Iris pigment epithelial cell (primary cell): ENCODE results near the gene CFAP99.

Experiments used
- DNase-seq: peaks from one replicate; pipeline ENCODE4 v3.0.0-alpha.2; 2011; ENCODE audit warnings: low read depth

Gene CFAP99

DNA sequence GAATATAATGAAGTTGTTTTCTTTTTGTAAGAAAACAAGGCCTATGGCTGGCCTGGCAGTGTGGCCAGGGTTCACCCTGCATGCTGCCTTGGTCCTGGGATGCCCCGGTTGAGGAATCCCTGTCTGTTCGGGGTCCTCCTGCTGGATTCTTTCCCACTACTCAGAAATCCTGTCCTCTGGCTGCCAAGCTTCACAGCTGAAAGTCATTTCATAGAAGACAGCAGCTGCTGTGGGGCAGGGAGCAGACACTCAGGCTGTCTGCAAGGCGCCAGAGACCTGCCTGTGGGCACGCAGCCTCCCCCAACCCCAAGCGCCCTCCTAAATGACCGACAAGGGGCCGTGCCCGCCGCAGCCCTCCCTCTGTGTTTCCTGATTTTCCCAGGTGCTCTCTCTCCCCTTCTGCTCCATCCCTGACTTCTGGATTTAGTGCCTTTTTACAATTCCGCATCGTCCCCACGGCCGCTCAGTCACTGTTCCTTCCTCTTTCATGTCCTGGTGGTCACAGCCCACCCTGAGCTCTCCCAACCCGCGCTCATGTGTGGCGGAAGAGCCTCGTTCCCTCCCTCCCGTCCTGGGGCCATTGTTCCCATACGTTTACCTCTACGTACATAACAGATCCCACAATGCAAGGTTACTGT, 27.9 kb upstream of the CFAP99 start:
- no peak for DNase-seq

DNA sequence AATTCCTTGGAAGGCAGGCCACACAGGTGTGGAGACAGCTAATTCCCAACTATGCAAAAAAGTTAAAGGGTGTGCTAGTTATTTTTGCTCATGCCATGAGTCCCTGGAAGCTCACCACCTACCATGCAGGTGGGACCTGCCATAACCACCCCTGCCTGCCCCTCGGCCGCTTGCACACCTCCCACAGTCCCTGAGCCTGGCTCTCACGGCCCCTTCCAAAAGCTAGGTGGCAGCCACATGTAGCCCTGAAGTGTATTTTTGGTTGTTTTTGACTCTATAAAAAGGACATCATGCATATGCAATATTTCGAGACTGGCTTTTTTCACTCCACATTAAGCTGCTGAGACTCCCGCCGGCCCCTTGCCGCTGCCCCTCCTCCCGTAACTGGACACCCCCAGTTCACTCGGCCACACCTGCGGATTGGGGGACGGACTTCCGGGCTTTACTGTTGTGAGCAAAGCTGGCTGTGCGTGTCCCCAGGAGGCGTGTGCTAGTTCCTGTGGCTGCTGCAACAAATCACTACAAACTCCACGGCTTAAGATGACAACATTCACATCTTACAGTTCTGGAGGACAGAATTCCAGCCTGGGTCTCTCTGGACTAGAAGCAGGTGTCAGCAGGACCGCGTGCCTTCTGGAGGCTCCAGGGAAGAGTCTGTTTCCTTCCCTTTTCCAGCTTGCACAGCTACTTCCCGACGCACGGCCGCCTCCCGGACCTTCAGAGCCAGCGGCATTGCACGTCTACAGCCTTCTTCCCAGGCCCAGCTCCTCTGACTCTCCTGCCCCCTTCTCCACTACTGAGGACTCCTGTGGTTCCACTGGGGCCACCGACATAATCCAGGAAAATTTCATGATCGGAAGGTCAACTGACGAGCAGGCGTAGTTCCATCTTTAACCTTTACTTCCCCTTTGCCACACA, 25.1 kb upstream of the CFAP99 start:
- DNase-seq = no peak

DNA sequence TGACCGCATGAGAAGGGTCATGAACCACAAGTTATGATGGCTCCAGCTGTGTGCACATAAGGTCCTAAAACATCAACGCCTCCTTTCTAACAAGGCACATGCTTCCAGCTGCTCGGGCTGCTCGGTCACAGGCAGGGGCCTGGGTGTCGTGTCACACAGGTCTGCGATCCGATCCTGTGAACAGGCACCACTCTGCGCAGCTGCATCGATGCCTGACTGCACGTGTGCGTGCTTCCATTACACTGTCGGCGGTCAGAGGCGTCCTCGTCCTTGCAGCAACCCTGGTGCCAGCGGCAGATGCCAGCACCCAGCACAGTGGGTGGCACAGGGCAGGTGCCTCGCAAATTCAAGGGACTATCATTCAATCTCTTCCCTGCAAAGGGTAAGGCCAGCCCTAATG, 24.2 kb upstream of the CFAP99 start:
- no peak for DNase-seq

DNA sequence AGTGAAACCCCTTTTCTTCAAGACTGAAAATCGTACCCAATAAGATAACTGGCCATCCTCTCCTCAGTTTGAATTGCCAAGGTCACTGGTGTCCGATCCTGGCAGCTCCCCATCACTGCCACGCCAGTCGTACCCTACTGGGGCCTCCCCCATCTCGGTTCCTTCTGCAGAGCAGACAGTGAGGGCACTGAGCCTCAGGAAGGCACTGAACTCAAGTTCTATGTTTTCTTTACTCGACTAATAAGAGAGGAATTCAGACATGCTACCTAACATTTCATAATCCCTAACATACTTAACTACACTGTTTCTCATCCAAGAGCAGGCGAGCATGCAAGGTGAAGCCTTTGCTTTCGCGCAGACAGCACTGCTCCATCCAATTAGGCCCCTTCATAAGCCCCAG, 23.7 kb upstream of the CFAP99 start:
- DNase-seq = peak; percentile 52

DNA sequence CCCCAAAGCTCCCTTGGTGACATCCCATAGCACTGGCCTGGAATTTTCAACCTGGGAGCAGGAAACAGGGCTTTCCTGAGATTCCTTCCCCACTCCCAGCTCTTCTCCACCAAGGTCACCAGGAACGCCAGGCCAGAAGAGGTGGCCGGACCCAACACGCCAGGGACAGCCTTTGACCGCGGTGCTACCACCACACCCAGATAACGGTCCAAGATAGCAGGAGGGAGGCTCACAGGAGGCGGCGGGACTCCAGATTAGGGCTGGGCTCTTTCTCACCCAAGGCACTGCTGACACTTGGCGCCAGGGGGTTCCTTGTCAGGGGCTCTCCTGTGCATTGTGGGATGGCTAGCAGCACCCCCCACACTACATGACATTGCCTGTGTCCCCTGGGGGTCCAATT, 23.2 kb upstream of the CFAP99 start:
- no peak for DNase-seq

DNA sequence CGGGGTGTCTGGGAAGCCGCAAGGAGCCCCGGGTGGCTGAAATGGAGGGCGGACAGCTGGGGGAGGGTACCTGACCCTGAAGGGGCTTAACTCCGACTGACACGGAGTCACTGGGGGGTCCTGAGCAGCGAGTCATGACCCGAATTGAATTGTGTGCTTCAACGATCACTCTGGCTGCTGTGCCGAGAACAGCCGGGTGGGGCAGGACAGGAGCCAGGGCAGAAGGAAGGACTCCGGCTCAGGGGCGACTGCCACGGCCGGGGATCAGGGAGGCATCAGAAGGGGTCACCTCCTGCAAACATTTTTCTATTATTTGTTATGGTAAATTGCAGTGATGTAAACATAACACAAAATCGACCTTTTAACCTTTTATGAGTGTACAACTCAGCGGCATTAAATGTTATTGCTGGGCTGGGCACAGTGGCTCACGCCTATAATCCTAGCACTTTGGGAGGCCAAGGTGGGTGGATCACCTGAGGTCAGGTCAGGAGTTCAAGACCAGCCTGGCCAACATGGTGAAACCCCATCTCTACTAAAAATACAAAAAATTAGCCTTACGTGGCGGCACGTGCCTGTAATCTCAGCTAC, 21.9 kb upstream of the CFAP99 start:
- no peak for DNase-seq

DNA sequence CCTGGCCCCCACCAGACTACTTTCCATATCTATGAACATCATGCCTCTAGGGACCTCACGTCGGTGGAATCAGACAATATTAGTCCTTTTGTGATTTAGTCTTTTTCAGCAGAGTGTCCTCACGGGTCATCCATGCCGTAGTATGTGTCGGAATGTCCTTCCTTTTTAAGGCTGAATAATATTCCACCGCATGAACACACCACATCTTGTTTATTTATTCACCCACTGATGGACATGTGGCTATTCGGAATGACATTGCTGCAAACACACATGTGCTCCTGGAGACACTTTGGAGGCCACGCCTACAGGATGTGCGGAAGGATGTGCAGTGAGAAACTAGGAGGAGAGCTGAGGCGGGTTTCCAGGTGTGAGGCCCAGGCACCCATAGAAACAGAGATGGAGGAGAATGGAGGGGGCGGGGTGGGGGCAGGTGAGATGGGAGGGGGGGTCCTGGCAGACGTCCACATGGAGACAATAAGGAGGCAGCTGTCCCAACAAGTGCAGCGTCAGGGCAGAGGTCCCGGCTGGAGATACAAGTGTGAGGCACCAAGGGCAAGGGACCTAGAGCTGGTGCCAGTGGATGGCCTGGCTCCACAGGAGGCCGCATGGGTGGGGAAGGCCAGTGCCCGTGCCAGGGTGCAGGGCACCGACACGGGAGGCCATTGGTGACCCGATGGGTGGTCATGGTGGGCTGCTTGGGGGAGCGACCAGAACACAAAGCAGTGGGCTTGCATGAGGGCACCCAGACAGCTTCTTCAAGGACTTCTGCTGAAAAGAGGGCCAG, 21.0 kb upstream of the CFAP99 start:
- no peak for DNase-seq

DNA sequence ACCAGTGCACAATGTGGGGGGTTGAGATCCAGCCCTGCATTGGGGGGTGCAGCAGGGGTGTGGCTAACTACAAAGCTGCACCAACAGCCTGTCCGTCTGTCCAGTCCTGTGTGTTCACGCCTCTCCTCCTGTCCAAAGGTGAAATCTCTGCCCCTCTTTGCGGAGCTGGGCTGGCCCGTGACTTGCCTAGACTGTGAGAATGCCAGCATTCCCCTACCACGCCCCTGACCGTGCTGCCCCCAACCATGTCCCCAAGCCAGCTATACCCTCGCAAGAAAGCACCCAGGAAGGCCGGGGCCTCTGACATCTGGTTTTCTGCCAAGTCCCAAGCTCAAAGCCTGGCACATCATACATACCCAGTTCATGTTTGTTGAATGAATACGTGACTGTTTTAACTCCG, 19.5 kb upstream of the CFAP99 start:
- DNase-seq = no peak

DNA sequence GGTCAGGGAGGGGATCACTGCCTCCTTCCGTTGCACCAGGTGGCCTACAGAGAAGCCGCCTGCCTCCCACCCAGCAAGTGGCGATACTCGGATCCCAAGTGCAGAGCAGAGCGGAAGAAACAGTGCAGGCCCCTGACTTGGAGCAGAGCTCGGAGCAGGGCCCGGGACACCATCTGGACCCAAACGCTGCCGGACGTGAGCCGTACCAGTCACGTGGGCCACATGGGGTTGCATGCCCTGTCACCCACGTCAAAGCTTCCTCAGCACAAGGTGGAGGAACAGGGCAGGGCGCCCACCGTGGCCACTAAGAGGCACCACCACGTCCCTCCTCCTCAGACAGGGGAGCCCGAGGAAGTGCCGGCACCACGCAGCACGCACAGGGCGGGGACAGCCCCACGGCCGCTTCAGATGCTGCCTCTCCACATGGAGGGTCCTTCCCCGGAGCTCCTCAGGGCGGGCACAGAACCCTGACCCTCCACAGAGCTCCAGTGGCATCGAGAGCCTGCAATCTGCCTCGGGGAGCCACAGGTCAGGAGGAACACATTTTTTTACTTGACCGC, 19.0 kb upstream of the CFAP99 start:
- no peak for DNase-seq

DNA sequence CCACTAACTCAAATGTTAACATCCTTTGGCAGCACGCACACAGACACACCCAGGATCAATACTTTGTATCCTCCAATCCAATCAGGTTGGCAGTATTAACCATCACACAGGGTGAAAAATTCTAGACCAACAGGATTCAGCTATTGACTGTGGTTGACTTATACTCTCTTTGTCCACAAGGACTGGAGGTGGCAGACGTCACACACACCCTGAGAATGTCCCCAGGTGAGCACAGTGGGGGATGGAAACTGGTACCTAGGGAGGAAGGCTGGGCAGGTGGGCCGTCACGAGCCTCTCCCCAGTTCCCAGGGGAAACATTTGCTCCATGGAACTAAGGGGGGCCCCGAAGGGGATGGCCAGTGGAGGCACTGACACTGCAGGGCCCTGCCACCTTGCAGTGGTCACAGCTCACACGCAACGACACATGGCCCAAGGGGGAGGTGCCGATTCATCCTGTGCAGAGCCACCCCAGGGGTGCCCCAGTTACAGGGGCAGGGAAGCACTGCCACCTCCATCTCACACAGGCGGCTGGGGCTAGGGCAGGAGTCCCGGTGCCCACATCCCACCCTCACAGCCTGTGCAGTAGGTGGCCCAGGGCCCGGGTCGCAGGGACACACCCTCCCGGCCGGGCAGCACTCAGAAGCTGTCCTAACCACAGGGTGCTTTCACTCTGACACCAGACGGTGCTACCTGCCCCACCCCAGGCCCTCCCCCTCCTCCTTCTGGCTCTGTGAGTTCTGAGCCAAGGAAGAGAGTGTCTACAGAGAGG, 17.7 kb upstream of the CFAP99 start:
- DNase-seq = no peak

DNA sequence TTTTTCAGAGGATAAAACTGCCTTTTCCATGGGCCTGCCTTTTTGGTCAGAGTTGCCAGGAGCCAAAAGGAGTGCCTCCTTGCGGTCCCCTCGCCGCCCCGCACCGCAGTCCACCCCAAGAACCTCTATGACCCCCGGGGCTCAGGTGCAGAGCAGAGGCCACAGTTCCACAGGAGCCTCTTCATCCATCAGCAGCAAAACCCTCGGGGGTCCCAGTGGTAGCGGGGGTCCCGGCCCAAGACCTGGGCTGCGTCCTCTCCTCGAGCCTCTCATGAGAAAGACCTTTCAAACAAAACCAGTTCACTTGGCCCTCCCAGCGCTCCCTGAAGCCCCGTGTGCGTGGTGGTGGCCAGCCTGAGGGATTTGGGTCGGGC, 17.2 kb upstream of the CFAP99 start:
- DNase-seq = no peak

DNA sequence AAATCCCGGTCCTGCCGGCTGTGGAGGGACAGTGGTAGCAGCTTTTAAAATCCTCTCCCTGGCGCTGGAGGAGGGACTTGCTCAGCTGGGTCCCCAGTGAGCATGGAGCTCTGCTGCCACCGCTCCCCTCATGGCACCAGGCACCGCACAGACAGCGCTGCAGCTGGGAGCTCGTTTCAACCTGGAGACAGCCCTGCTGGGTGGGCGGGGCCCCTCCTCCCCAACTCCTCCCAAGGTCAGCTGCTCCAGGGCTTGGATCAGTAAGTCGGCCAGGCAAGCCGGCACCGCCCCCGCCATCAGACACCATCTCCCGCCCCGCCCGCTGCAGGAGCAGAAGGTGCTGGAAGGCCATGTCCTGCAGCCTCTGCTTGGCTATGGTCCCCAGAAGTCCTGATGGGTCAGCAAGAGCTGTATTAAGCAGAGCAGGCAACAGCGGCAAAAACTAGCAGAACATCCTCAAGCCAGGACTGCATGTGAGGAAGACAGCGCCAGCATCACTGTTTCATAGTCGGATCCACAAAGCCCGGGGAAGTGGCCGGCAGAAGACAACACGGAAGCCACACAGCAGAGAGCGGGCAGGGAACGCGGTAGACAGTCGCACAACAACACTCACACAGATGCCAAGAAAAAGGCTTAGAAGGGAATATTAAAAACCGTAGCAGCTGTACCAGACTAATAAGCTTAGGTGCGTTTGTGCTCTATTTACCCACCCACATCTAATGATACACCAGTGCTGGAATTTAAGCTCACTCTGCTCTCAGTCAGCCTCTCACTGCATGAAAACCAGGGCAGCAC, 16.5 kb upstream of the CFAP99 start:
- DNase-seq = no peak

DNA sequence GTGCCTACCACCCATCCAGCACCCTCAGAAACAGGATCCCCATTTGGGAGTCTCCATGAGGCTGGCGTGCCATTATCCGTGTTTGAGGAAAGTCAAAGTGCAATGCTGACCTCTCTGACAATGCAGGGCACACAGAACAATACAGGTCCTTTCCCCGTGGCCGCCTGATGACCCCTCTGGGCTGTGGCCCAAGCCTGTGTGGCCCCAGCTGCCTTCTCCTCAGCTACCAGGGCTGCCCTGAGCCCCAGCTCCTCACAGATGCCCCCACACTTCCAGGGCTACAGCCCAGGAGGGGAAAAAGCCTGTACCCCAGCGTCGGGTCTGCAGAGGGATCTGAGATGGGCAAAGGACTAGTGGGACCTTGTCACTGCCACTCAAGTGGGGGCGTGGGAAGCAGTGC, 15.8 kb upstream of the CFAP99 start:
- no peak for DNase-seq

DNA sequence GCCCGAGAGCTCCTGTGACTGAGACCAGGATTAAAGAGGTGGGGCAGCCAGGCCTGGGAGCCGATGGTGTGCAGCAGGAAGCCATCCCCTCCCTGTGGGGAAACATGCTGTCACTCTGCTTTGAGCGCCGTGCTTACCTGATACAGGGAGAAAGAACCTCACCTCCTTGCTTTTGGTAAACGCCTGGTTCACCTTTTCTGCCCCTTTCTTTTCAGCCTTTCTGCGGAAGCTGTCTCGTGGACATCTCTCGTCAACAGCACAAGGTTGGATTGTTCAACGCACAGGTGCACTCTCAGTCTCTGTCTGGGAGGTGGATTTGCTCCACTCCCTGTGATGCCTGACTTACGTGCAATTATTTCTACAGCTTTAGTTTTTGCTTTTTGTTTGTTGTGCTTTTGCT, 12.3 kb upstream of the CFAP99 start:
- DNase-seq = no peak

DNA sequence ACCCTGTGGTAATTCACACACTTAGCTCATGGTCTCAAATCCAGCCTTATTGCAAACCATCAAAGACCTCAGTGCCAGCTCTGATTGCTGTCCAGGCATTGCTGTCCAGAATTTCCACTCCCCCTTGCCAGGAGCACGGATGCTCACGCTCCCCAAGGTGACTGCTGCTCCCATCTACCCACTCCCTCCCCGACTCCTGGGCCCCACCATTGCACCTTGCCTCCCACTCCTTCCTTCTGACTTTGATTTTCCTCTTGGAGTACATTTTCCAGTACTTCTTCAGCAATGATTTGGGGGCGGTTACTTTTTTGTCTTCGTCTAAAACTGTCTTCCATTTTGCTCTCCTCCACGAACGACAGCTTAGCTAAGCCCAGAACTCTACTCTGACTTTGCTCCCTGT, 11.8 kb upstream of the CFAP99 start:
- no peak for DNase-seq

DNA sequence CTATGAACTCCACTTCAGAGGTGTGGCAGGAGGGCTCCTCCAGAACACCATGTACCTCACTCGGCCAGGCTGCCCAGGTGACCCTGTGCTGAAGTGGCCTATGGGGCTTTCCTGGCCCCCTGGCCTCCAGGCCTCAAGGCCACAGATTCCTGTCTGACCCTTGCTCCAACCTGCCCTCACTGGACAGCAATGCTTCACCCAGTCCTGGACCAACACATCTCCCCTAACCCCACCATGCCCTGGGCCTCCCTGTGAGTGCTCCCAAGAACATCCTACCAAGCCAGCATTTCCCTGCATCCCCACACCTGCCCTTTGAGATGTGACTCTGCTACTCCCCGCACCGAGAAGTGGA, 10.8 kb upstream of the CFAP99 start:
- DNase-seq = no peak

DNA sequence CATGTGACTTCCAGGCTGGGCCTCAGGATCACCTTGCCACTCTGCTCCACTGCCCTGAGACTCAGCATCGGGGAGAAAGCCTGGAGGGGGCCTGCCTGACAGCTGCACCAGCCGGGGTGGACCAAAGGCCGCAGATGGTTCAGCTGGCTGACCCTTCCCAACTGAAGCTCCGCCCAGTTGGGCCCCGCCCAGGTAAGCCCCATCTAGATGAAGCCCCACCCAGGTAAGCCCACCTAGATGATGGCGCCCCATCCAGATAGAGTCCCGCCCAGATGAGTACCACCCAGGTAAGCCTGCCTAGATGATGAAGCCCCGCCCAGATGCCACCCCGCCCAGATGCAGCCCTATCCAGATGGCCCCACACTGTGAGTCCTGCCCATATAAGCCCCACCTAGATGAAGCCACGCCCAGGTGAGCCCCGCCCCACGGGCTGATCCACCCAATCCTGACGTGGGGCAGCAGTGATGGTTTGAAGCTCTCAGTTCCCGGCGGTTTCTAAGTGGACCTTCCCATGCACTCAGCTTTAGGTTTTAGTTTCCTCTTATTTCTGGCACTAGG, 10.3 kb upstream of the CFAP99 start:
- DNase-seq = no peak

DNA sequence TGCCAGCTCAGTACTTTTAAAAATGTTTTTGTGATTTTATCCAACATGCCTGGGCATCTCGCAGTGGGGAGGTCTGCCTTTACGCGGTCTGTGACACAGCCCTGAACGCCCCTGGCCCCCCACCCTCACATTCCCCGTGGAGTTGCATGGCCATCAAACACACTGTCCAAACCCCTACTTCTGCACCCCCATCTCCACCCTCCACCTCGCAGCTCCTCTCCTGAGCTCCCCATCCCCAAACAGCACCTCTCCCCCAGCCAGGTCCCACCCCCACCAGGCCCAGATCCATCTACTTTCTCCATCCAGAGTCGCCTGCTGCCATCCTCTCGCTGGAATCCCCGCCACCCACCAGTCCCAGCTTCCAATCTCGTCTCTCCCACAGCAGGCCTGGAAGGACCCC, 9.8 kb upstream of the CFAP99 start:
- DNase-seq = no peak

DNA sequence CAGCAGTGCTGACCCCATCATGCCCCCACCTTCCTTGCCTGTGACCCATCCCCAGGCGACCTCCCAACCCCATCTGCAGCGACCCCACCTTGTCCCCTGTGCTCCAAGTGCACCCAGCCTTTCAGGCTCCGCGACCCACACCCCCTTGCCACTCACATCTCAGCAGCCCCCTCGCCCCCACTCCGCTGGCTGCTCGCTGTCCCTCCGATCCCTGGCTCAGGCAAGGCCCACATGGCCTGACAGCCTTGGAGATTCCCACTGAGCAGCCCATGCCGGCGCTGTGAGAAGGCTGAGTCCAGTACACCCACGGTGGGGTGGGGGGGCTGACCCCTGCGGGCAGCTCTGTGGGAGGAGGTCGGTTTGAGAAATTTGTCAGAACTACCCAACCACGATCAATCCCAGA, 9.4 kb upstream of the CFAP99 start:
- DNase-seq = no peak

DNA sequence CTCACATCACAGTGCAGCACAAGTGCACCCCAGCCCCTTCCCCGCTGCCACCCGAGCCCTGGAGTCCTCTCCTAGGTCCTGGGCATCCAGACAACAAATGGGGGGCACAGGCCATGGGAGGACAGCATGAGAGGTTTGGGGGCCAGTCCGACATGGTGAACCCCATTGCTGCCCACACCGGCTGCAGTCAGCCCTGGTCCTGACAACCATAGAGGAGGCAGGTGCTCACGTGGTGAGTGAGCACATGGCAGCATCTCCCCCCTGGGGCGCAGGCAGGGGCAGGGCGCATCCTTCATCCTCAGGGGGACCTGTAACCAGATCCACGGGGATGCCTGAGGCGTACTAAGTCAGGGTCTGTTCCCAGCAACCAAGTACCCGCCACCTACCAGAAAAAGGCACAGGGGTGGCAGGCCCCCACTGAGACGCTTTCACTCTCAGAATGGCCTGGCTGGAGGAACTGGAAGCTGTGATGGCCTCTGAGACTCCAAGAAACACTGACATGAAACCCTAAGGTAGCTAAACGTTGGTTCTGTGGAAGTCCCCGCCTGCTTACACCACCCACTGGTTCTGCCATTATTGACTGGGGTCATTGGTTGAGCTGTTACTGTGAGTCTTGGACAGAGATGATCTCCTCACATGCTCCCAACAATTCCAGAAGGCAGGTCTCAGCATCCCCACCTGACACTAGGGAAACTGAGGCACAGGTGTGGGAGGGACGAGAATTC, 6.8 kb upstream of the CFAP99 start:
- DNase-seq = no peak
